Measurements from ENCODE around the gene PHACTR1. TPM values are rescaled to one million over a fixed set of nuclear protein-coding genes. Genes with fewer than 3 reads are reported as not detected.

PHACTR1 gene
- total and polyA plus RNA-seq, 4 donors = 18.1 to 49.0 (median 39.5) TPM

DNA sequence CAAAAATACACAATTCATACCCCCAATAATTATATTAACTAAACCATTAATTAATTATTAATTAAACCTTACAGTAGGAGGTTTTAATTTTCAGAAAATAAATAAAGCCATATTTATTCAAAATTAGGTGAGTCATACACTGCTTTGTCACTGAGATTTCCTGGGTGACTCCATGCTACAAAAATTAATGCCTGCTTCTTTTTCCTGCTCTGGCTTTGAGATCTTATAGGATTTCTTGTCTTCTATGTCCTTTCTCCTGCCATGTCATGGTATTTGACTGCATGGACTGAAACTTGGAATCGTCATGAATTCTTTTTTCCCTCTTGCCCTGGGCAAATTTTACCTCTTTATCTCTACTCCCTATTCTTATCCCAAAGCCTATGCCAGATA lies 133.2 kb downstream of the PHACTR1 start:
- H3K4me3 ChIP-seq (ENCODE audit: low read depth, low read length) = no peak overlapping the region
- no peaks in the 10 kb centered on the region for H3K4me1 ChIP-seq (ENCODE audit: control insufficient read depth, insufficient read depth, low read length)
- no peaks in the 10 kb centered on the region for H3K27me3 ChIP-seq (ENCODE audit: control insufficient read depth, insufficient read depth, low read length)
- no peak for DNase-seq (ENCODE audit: low read depth in 4 of 6, low spot score in 6 of 6)
- H3K9me3 ChIP-seq (ENCODE audit: control insufficient read depth, insufficient read depth, low read length) = no peaks in the 10 kb centered on the region
- no peaks in the 10 kb centered on the region for H3K36me3 ChIP-seq (ENCODE audit: control insufficient read depth, insufficient read depth, low read length)
- no peak overlapping the region for H3K27ac ChIP-seq (ENCODE audit: low read depth, low read length)
- WGBS (ENCODE audit: insufficient coverage) = 100% methylated on average over 1 of the region's 1 CpG

- 42% methylated on average over 2 of the region's 6 CpGs for WGBS (ENCODE audit: insufficient coverage)
- Histone ChIP-seq H3K27me3 (ENCODE audit: control insufficient read depth, insufficient read depth, low read length) (no peaks in the 10 kb centered on the region), H3K4me1 (ENCODE audit: control insufficient read depth, insufficient read depth, low read length) (no peaks in the 10 kb centered on the region), H3K36me3 (ENCODE audit: control insufficient read depth, insufficient read depth, low read length) (no peaks in the 10 kb centered on the region), H3K9me3 (ENCODE audit: control insufficient read depth, insufficient read depth, low read length) (no peaks in the 10 kb centered on the region), H3K4me3 (ENCODE audit: low read depth, low read length) (no peak overlapping the region), H3K27ac (ENCODE audit: low read depth, low read length) (no peak overlapping the region)
- DNase-seq (ENCODE audit: low read depth in 4 of 6, low spot score in 6 of 6) = no peak
Measured at GRCh38 chr6:12851123-12851695, 134.6 kb downstream of the PHACTR1 start.

- Histone ChIP-seq H3K27ac (ENCODE audit: low read depth, low read length) (no peak overlapping the region), H3K36me3 (ENCODE audit: control insufficient read depth, insufficient read depth, low read length) (no peaks in the 10 kb centered on the region), H3K4me3 (ENCODE audit: low read depth, low read length) (no peak overlapping the region), H3K9me3 (ENCODE audit: control insufficient read depth, insufficient read depth, low read length) (no peaks in the 10 kb centered on the region), H3K4me1 (ENCODE audit: control insufficient read depth, insufficient read depth, low read length) (no peaks in the 10 kb centered on the region), H3K27me3 (ENCODE audit: control insufficient read depth, insufficient read depth, low read length) (no peaks in the 10 kb centered on the region)
- DNase-seq (ENCODE audit: low read depth in 4 of 6, low spot score in 6 of 6) = no peak
- WGBS (ENCODE audit: insufficient coverage) = 100% methylated on average over 1 of the region's 2 CpGs
Measured at GRCh38 chr6:12861603-12862002, 145.0 kb downstream of the PHACTR1 start.

DNA sequence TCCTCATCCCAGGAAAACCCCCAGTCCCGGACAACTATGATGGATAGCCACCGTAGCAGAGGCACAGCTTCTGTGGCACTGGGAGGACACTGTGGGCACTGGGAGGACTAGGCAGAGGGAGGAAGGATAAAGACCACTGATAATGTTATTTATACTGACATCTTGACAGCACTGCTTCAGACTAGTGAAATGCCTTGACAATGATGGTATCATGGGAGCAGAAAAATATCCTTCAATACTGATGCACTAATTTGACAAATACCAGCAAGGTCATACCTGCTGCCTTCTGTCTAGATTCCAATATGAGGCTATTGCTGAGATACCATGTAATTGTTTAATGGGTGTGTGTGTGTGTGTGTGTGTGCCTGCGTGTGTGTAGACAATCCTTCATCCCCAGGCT lies 148.6 kb downstream of the PHACTR1 start:
- no peaks in the 10 kb centered on the region for H3K27me3 ChIP-seq (ENCODE audit: control insufficient read depth, insufficient read depth, low read length)
- H3K9me3 ChIP-seq (ENCODE audit: control insufficient read depth, insufficient read depth, low read length) = no peaks in the 10 kb centered on the region
- H3K27ac ChIP-seq (ENCODE audit: low read depth, low read length) = no peak overlapping the region
- H3K4me3 ChIP-seq (ENCODE audit: low read depth, low read length) = no peak overlapping the region
- no peaks in the 10 kb centered on the region for H3K36me3 ChIP-seq (ENCODE audit: control insufficient read depth, insufficient read depth, low read length)
- H3K4me1 ChIP-seq (ENCODE audit: control insufficient read depth, insufficient read depth, low read length) = no peaks in the 10 kb centered on the region
- DNase-seq (ENCODE audit: low read depth in 4 of 6, low spot score in 6 of 6) = no peak
- WGBS (ENCODE audit: insufficient coverage) = no CpG with 5 or more reads among the region's 3 CpGs

- H3K27ac ChIP-seq (ENCODE audit: low read depth, low read length) = no peak overlapping the region
Measured at GRCh38 chr6:12865671-12866181, 149.2 kb downstream of the PHACTR1 start.

DNA sequence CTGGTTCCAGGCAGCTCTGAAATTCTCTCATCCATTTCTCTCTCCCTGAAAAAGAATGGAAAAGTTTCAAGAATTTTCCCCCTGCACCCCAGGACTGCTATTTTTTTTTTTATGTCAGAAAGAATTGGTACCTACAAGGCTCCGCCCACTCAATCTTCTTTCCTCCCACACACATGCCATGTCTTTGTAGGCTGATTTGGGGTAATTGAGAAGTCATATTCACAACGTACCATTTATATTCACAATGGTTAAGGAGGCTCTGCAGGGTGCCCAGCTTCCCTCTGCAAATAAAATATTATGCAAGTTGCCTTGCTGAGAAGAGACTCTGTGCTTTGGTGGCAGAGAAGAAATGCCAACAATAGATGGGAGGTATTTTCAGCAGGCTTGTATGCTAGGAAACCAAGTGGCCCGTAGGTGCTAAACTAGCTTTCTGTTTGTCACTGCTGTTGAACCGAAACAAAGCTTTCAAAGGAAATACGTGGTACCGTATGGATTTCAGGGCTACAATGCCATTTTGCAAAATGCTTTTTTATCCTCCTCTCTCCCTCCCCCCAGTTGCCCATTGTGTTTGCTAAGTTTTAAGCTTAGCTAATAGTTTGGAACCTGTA lies 150.0 kb downstream of the PHACTR1 start:
- H3K9me3 ChIP-seq (ENCODE audit: control insufficient read depth, insufficient read depth, low read length) = no peaks in the 10 kb centered on the region
- no peak overlapping the region for H3K27ac ChIP-seq (ENCODE audit: low read depth, low read length)
- DNase-seq (ENCODE audit: low read depth in 4 of 6, low spot score in 6 of 6) = peak in 1 of 6 donors; percentile 41

More at GRCh38 chr6:12865671-12866181, 149.2 kb downstream of the PHACTR1 start:
- H3K4me1 ChIP-seq (ENCODE audit: control insufficient read depth, insufficient read depth, low read length) = no peaks in the 10 kb centered on the region
- no peaks in the 10 kb centered on the region for H3K9me3 ChIP-seq (ENCODE audit: control insufficient read depth, insufficient read depth, low read length)
- DNase-seq (ENCODE audit: low read depth in 4 of 6, low spot score in 6 of 6) = peak in 2 of 6 donors; percentile 28 to 92
- H3K36me3 ChIP-seq (ENCODE audit: control insufficient read depth, insufficient read depth, low read length) = no peaks in the 10 kb centered on the region
- no CpG with 5 or more reads among the region's 4 CpGs for WGBS (ENCODE audit: insufficient coverage)
- H3K27me3 ChIP-seq (ENCODE audit: control insufficient read depth, insufficient read depth, low read length) = no peaks in the 10 kb centered on the region
- H3K4me3 ChIP-seq (ENCODE audit: low read depth, low read length) = no peak overlapping the region

GRCh38 chr6:12869816-12870432 lies 153.4 kb downstream of the PHACTR1 start:
- Histone ChIP-seq H3K36me3 (ENCODE audit: control insufficient read depth, insufficient read depth, low read length) (no peaks in the 10 kb centered on the region), H3K4me3 (ENCODE audit: low read depth, low read length) (no peak overlapping the region), H3K4me1 (ENCODE audit: control insufficient read depth, insufficient read depth, low read length) (no peaks in the 10 kb centered on the region), H3K9me3 (ENCODE audit: control insufficient read depth, insufficient read depth, low read length) (no peaks in the 10 kb centered on the region), H3K27me3 (ENCODE audit: control insufficient read depth, insufficient read depth, low read length) (no peaks in the 10 kb centered on the region), H3K27ac (ENCODE audit: low read depth, low read length) (no peak overlapping the region)
- WGBS (ENCODE audit: insufficient coverage) = no CpG with 5 or more reads among the region's 2 CpGs
- peak in 1 of 6 donors; percentile 31 for DNase-seq (ENCODE audit: low read depth in 4 of 6, low spot score in 6 of 6)

More for the DNA sequence above, 150.0 kb downstream of the PHACTR1 start:
- WGBS (ENCODE audit: insufficient coverage) = 64% methylated on average over 3 of the region's 6 CpGs
- no peaks in the 10 kb centered on the region for H3K27me3 ChIP-seq (ENCODE audit: control insufficient read depth, insufficient read depth, low read length)
- no peaks in the 10 kb centered on the region for H3K36me3 ChIP-seq (ENCODE audit: control insufficient read depth, insufficient read depth, low read length)
- H3K4me3 ChIP-seq (ENCODE audit: low read depth, low read length) = no peak overlapping the region
- H3K4me1 ChIP-seq (ENCODE audit: control insufficient read depth, insufficient read depth, low read length) = no peaks in the 10 kb centered on the region

- Histone ChIP-seq H3K36me3 (ENCODE audit: control insufficient read depth, insufficient read depth, low read length) (no peaks in the 10 kb centered on the region), H3K27ac (ENCODE audit: low read depth, low read length) (no peak overlapping the region), H3K4me3 (ENCODE audit: low read depth, low read length) (no peak overlapping the region), H3K4me1 (ENCODE audit: control insufficient read depth, insufficient read depth, low read length) (no peaks in the 10 kb centered on the region), H3K9me3 (ENCODE audit: control insufficient read depth, insufficient read depth, low read length) (no peaks in the 10 kb centered on the region), H3K27me3 (ENCODE audit: control insufficient read depth, insufficient read depth, low read length) (no peaks in the 10 kb centered on the region)
- DNase-seq (ENCODE audit: low read depth in 4 of 6, low spot score in 6 of 6) = no peak
Measured at GRCh38 chr6:12873691-12874090, 157.1 kb downstream of the PHACTR1 start.

DNA sequence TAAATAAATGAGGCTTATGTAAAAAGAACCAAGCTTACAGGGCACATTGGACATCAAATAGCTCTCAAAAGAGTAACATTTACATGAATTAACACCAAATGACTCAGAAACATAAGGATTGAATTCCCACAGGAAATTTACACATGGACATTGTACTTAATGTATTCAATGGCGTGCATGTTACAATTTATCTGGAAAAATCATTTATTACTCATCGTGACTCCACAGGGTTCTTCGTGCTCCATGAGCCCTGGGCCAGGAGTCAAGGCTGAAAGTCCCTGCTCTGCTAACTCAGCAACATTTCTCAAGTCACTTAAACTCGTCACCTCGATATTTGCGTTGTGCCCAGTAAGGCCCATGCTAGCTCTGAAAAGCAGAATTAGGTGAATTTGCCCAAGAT lies 158.5 kb downstream of the PHACTR1 start:
- no peak overlapping the region for H3K4me3 ChIP-seq (ENCODE audit: low read depth, low read length)
- H3K27me3 ChIP-seq (ENCODE audit: control insufficient read depth, insufficient read depth, low read length) = no peaks in the 10 kb centered on the region
- no peak for DNase-seq (ENCODE audit: low read depth in 4 of 6, low spot score in 6 of 6)
- H3K4me1 ChIP-seq (ENCODE audit: control insufficient read depth, insufficient read depth, low read length) = no peaks in the 10 kb centered on the region
- no peaks in the 10 kb centered on the region for H3K9me3 ChIP-seq (ENCODE audit: control insufficient read depth, insufficient read depth, low read length)
- no peak overlapping the region for H3K27ac ChIP-seq (ENCODE audit: low read depth, low read length)
- 82% methylated on average over 4 of the region's 6 CpGs for WGBS (ENCODE audit: insufficient coverage)
- no peaks in the 10 kb centered on the region for H3K36me3 ChIP-seq (ENCODE audit: control insufficient read depth, insufficient read depth, low read length)

DNA sequence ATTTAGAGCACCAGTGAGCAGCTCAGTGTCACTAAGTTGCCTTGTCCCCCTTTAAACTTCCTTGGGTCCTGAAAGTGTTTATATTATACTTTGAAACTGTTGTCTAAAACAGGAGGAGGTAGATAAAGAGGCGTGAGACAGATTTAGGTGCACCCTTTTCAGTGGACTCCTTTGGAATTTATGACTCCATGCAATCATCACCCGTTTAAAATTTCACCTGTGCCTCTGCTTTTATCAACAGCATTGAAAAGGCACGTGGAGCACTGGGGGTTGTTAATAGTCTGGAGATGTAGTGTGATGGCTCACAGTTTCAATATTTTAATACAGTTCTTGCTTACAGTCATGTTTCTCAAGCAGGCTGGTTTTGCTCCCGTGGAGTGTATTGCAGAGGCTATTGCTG lies 162.2 kb downstream of the PHACTR1 start:
- WGBS (ENCODE audit: insufficient coverage) = 69% methylated on average over 2 of the region's 4 CpGs
- Histone ChIP-seq H3K4me3 (ENCODE audit: low read depth, low read length) (no peak overlapping the region), H3K27me3 (ENCODE audit: control insufficient read depth, insufficient read depth, low read length) (no peaks in the 10 kb centered on the region), H3K4me1 (ENCODE audit: control insufficient read depth, insufficient read depth, low read length) (no peaks in the 10 kb centered on the region), H3K9me3 (ENCODE audit: control insufficient read depth, insufficient read depth, low read length) (no peaks in the 10 kb centered on the region), H3K27ac (ENCODE audit: low read depth, low read length) (no peak overlapping the region), H3K36me3 (ENCODE audit: control insufficient read depth, insufficient read depth, low read length) (no peaks in the 10 kb centered on the region)
- DNase-seq (ENCODE audit: low read depth in 4 of 6, low spot score in 6 of 6) = no peak

Measured in spinal cord (tissue), 10 donors.